Inferior parietal cortex (tissue), 1 donor: ENCODE results near the gene TMEM151B.

Experiments used
- DNase-seq: peaks from one replicate; pipeline ENCODE4 v3.0.0-alpha.2; 2016; ENCODE audit errors: extremely low spot score

TMEM151B gene

GRCh38 chr6:44232676-44233566, 37.3 kb upstream of the TMEM151B start:
- DNase-seq: no peak

GRCh38 chr6:44233567-44234100, 36.6 kb upstream of the TMEM151B start:
- DNase-seq: no peak

DNA sequence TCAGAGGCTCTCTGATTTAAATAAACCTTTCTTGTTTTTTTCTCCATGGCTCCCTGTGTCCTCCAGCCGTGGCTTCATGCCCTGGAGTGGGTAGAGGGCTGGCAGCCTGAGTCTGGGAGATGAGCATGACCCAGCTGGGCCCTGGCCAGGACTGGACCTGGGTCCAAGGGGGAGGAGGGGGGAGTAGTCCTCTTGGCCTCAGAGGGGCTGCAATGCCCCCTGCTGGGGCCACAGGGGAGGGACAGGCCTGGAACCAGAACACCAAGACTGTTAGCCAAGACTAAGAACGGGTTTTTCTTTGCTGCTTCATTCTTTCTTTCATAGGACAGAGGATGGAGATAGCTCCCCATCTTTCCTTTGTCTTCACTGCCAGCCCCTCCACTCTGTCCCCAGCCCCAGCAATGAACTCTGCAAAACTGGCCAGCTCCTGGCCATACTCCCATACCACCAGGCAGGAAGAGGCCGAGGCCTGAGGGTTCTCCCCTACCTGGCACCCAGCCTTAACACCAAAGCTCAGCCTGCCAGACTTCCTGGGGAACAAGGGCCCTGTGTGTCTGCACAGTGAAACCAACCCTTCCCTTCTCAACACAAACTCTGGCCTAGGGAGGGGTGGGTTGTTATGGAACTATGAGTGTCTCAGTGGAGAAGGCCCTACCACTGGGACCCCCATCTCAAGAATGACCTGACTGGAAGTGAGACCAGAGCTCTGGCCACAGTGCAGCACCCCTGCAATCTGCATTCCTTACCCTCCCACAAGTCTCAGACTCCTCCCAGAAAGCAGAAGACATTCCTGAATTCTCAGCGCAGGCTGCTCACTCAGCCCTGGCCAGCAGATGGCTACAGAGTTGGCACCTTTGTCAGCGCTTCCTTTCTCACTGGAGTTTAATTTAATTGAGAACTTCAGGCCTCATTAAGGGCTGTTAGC, 35.9 kb upstream of the TMEM151B start:
- peak; percentile 80 for DNase-seq

DNA sequence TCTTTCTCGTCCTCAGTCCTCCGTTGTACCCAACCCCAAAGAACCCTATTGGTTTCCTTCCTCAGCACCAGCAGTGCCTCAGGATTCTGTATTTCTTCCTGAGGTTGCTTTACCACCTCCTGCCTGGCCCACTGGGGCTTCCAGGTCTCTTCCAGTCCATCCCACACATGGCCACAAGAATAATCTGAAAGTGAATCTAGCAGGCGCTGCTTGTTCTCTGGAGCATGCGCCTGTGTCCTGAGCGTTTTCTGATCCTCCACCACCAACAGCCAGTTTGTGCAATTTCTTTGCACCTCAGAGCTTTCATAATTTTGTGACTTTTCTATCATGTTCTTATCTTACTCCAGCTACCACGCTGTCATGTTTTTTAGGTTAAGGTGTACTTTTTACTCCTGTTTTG, 35.0 kb upstream of the TMEM151B start:
- DNase-seq: no peak

GRCh38 chr6:44235891-44236516, 34.2 kb upstream of the TMEM151B start:
- no peak for DNase-seq

DNA sequence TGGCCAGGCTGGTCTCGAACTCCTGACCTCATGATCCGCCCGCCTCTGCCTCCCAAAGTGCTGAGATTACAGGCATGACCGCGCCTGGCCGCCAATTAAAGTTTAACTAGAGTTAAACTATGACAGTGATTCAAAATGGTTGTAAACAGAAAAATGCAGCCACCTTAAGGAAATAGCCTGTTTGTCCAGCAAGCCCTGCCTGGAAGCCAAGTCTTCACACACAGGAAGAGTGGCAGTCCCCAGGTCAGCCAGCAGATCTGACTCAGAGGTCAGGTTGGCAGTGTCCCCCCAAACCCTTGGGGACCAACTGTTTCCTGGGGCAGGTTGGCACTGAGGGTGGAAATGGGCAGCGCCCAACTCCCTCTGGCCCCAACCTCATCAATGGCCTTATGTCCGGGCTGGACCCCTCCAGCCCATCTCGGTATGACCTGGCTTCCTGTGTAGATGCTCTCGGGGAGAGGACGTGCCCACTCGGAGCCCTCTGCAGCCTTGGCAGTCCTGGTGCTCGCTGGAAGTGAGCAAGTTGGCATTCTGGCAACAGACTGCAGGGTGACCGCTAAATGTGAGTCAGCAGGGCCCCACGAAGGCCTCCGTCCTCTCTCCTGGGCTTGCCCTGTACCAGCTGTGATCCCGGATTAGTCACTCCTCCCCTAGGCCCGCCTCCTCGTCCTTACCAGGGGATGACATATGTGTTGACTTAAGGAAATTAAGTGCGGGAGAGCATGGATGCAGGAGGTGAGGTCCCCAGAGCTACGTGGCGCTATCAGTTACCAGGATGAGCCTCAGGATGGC, 33.0 kb upstream of the TMEM151B start:
- DNase-seq: peak; percentile 74

- peak; percentile 83 for DNase-seq
These were observed 32.3 kb upstream of the TMEM151B start for GRCh38 chr6:44237813-44238433.

GRCh38 chr6:44238687-44239350, 31.4 kb upstream of the TMEM151B start:
- no peak for DNase-seq

DNA sequence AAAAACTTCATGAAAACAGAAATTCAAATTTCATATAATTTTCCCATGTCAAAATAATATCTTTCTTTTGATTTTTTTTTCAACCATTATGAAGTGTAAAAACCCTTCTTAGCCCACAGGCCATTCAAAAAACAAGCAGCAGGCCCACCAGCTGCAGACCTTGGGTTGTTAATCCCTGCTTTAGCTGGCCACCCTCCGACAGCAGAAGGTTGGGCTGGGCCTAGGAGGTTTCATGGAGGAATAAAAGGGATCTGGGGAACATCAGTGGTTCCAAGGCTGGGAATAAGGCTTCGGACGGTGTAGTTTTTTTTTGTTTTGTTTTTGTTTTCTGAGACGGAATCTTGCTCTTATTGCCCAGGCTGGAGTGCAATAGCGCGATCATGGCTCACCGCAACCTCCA, 26.9 kb upstream of the TMEM151B start:
- DNase-seq: no peak

DNA sequence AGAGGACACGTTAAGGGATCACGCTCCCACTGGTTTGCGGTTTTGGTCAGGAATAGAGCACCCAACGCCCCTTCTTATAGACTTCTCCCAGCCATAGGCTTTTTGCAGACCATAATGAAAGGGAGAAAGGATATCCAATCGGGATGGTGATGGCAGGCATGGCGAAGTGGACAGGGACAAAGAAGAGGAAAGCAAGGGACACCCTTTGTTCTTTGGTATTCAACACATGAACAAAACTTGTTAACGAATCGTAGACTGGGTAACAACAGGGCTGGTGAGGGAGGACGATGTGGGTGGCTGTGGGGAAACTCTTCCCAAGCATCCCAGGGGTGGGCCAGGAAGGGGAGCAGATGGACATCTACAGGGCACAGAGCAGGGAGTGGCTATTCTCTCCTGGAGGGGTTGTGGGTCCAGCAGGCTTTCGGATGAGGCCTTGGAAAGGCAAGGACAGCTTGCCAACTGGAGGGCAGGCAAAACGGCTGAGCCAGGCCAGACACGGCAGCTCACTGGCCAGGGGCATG, 24.8 kb upstream of the TMEM151B start:
- no peak for DNase-seq

GRCh38 chr6:44245912-44246662, 24.2 kb upstream of the TMEM151B start:
- peak; percentile 77 for DNase-seq

DNA sequence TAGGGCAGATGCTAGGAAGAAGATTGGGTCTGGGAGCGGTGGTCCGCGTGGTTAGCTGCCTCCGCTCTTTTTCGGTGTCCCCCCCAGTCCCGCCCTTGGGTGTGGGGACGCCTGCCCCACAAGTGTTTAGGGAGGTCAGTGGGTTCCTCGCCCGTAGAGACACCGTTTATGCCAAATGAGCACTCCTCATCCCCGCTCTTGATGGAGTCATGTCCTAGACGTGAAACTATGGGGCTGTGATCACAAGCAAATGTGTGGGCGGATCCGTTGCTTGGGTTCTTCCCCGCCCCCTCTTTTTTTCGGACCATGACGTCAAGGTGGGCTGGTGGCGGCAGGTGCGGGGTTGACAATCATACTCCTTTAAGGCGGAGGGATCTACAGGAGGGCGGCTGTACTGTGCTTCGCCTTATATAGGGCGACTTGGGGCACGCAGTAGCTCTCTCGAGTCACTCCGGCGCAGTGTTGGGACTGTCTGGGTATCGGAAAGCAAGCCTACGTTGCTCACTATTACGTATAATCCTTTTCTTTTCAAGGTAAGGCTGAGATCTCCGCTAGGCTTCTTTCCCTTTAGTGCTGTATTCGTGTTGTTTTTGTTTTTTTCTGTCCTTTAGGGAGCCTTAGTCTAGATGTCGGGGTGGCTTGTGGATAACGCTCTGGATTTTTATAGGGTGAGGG, 23.4 kb upstream of the TMEM151B start, which contains the start of gene HSP90AB1:
HSP90AB1 (plus strand) TSS at position 439 of the 675 bp plus-strand sequence. CDS start 1,529 bp downstream, outside the sequence.
- DNase-seq: peak; percentile 98

- peak; percentile 71 for DNase-seq
These were observed 22.6 kb upstream of the TMEM151B start for GRCh38 chr6:44247338-44248302.

DNA sequence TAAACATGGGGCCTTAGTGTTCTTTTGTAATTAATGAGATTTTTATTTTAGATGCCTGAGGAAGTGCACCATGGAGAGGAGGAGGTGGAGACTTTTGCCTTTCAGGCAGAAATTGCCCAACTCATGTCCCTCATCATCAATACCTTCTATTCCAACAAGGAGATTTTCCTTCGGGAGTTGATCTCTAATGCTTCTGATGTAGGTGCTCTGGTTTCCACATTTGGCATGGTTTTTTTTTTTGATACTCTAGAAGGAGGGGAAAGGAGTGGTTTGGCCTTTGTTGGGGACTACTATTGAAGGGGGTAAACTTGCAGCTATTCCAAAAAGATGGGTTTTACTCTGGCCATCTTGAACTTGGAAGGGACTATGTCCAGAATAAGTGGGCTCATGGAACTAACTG, 21.7 kb upstream of the TMEM151B start:
- no peak for DNase-seq

- no peak for DNase-seq
These were observed 21.0 kb upstream of the TMEM151B start for GRCh38 chr6:44249082-44249748.

DNA sequence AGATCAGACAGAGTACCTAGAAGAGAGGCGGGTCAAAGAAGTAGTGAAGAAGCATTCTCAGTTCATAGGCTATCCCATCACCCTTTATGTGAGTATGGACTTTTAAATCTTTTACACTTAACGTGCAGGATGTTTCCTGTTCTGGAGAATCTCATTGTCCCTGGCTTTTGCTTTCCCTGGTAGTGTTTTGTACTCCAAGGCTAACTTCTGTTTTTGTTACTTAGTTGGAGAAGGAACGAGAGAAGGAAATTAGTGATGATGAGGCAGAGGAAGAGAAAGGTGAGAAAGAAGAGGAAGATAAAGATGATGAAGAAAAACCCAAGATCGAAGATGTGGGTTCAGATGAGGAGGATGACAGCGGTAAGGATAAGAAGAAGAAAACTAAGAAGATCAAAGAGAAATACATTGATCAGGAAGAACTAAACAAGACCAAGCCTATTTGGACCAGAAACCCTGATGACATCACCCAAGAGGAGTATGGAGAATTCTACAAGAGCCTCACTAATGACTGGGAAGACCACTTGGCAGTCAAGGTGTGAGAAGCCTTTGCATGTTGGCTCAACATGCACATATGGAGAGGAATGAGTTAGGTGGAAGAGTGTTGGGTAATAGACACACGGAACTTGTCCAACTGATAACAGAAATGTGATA, 20.1 kb upstream of the TMEM151B start:
- DNase-seq: no peak
